Retinal pigment epithelial cell (primary cell): ENCODE measurements around the gene SLC39A7.
A peak's percentile ranks its signal among the peaks of the same experiment; 100 is the strongest.

Source experiments
- DNase-seq: peaks from one replicate; pipeline ENCODE4 v3.0.0-alpha.2; 2010; ENCODE audit warnings: low read depth
- H3K4me3 ChIP-seq: 2 replicates; pipeline ENCODE4 v1.5.1; 2011; ENCODE audit warnings: mild to moderate bottlenecking, low read length, control low read depth, moderate library complexity
- TF ChIP-seq, protein P1 (sequence below): conservative IDR thresholded peaks from 2 replicates; pipeline ENCODE4 v1.5.1; 2011; ENCODE audit warnings: low read depth, low read length, control low read depth, inconsistent platforms

SLC39A7 gene

DNA sequence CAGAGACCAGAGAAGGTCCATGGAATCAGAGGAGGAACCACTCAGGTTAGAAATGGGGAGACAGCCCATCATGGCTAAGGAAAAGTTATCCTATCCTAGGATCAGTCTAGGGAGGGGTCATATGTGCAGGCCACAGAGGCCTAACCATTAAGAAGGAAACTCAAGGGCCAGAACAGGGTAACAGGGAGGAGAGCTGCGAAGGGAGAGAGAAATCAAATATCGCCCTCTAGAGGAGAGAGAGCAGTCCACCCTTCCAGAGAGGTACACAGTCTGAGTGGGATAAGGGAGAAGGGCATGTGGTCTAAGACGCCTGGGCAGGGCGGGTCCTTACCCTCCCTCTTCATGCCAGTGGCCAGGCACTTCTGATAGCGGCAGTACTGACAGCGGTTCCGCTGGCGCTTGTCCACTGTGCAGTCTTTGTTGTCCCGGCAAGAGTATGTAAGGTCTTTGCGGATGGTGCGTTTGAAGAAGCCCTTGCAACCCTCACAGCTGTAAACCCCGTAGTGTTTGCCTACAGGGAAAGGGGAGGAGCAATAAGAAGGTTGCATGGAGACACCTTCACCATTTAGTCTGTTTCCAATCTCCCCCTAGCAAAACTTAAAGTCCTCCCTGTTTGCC, 3.1 kb upstream of the SLC39A7 start:
- peak; percentile 45 for DNase-seq
- no peak overlapping the region for H3K4me3 ChIP-seq
- TF ChIP-seq, protein P1, sequence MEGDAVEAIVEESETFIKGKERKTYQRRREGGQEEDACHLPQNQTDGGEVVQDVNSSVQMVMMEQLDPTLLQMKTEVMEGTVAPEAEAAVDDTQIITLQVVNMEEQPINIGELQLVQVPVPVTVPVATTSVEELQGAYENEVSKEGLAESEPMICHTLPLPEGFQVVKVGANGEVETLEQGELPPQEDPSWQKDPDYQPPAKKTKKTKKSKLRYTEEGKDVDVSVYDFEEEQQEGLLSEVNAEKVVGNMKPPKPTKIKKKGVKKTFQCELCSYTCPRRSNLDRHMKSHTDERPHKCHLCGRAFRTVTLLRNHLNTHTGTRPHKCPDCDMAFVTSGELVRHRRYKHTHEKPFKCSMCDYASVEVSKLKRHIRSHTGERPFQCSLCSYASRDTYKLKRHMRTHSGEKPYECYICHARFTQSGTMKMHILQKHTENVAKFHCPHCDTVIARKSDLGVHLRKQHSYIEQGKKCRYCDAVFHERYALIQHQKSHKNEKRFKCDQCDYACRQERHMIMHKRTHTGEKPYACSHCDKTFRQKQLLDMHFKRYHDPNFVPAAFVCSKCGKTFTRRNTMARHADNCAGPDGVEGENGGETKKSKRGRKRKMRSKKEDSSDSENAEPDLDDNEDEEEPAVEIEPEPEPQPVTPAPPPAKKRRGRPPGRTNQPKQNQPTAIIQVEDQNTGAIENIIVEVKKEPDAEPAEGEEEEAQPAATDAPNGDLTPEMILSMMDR = peak; percentile 83

DNA sequence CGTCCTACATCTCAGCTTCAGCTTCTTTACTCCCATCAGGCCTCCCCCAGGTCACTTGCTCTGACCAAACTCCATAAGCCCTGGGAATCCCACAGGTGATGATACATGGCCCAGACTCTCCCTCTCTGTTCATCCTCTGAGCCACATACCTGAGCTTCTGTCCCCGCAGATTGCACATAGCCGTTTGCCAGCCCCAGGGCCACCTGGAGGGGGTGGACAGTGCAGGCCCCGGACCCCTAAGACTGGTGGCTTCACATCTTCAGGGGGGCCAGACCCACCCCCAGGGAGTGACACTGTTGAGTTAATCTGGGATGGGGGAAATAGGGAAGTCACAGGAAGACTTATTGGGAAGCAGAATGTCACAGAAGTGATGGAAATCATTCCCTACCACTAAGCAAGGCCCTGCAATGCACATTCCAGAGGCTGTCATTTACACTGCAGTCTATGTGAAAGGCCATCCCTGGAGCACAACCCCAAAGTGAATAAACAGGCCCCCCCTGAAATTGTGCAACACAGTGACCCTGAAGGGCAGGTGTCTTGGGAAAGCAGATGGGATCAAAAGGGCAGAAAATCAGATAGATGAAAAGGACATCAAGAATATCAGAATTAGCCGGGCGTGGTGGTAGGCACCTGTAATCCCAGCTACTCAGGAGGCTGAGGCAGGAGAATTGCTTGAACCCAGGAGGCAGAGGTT, 2.4 kb upstream of the SLC39A7 start:
- no peak overlapping the region for H3K4me3 ChIP-seq
- TF ChIP-seq, protein P1 = no peak
- no peak for DNase-seq

DNA sequence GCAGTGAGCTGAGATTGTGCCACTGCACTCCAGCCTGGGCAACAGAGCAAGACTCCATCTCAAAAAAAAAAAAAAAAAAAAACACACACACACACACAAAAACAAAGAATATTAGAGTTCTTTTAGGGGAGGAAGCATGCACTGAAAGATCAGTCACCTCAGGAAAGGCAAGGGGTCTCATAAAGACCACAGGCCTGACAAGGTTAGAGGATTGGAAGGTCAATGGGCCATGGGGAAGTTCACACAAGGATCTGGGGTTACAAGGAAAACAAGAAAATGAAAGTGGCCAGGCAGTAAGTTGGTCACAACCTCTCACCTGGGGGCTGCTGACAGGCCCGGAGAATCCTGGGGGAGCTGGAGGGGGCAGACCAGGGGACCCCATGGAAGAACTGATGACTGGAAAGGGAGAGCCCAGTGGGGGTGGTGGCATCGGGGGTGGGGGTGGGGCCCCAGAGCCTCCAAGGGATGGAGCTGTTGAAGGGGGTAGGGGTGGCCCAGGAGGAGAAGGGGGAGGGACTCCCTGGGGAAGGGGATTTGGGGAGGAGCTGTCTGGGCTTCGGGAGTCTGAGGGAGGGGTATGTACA, 1.7 kb upstream of the SLC39A7 start:
- TF ChIP-seq, protein P1 = no peak
- peak overlapping the region; percentile 95 for H3K4me3 ChIP-seq

DNA sequence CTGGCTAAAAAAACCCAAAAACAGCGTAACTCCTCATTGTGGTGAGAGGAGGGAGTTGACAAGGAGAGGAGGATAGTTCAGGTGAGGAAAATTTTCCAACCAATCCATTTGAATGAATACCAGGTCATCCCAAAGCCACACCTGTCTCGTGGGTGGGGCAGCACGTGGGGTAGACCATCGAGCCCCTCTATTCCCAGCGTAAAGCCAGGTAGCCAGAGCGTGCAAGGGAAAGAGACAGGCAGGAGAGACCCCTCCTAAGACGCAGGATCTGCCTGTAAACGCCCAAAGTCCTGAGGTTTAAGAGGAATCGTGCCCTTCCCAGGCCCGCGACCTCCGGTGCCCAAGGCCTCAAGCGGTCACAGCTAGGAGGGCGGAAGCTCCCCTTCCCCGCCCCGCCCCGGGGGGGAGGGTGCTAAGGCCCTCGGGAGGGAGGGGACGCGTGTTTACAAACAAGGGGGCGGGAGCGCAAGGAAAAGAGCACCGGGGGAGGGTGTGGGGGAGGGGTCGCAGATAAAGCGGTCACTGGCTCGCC, 914 bp upstream of the SLC39A7 start:
- peak overlapping the region; percentile 95 for H3K4me3 ChIP-seq
- TF ChIP-seq, protein P1 = no peak
- DNase-seq = no peak

More for the DNA sequence above, 1.7 kb upstream of the SLC39A7 start:
- no peak for DNase-seq

GRCh38 chr6:33201147-33201545, 479 bp downstream of the SLC39A7 start:
- H3K4me3 ChIP-seq = peak overlapping the region; percentile 95
- TF ChIP-seq, protein P1 = peak; percentile 7
- no peak for DNase-seq

GRCh38 chr6:33201935-33202334, 1.3 kb downstream of the SLC39A7 start:
- no peak for DNase-seq
- H3K4me3 ChIP-seq = peak overlapping the region; percentile 95
- TF ChIP-seq, protein P1 = no peak
